ENCODE measurements around the gene UBE2E2. TPM values are rescaled to one million over a fixed set of nuclear protein-coding genes. Genes with fewer than 3 reads are reported as not detected.

The UBE2E2 gene
- total and polyA plus RNA-seq, 7 experiments from 2014 or later = 2.4 to 28.8 (median 15.3) TPM

GRCh38 chr3:23624305-23624704 lies 421.2 kb downstream of the UBE2E2 start:
- H3K4me1 Mint-ChIP-seq = no peaks in the 10 kb centered on the region
- ATAC-seq = no peak
- POLR2A ChIA-PET = no interaction called here

GRCh38 chr3:23626442-23626841 lies 423.3 kb downstream of the UBE2E2 start:
- intact Hi-C loops (cut with micrococcal nuclease) = no loop called here
- Histone ChIP-seq H3K27ac (ENCODE audit: low read depth, low read length) (no peak overlapping the region), H3K9me3 (ENCODE audit: control insufficient read depth in 2 of 3, low read length in 3 of 3) (no peaks in the 10 kb centered on the region), H3K27me3 (ENCODE audit: control insufficient read depth in 2 of 2, insufficient read depth in 2 of 2, low read length in 2 of 2) (no peaks in the 10 kb centered on the region), H3K36me3 (ENCODE audit: control insufficient read depth in 2 of 3, insufficient read depth in 3 of 3, low read length in 3 of 3) (no peaks in the 10 kb centered on the region), H3K4me3 (ENCODE audit: low read length) (no peak overlapping the region), H3K4me1 (ENCODE audit: control insufficient read depth in 2 of 2, insufficient read depth in 2 of 2, low read length in 2 of 2) (no peaks in the 10 kb centered on the region)
- H3K4me1 Mint-ChIP-seq = peaks cover 0 to 5% (median 0%) of the 10 kb centered on the region in 7 donors
- no peak for ATAC-seq
- CTCF ChIA-PET = no interaction called here
- H3K36me3 Mint-ChIP-seq = peaks cover 0 to 4% (median 3%) of the 10 kb centered on the region in 5 donors
- no peak overlapping the region for H3K27ac Mint-ChIP-seq
- no peak overlapping the region for H3K4me3 Mint-ChIP-seq
- H3K9me3 Mint-ChIP-seq = peaks cover 0 to 42% (median 12%) of the 10 kb centered on the region in 11 donors
- H3K27me3 Mint-ChIP-seq = peaks cover 0 to 20% (median 9%) of the 10 kb centered on the region in 5 donors
- no peak for DNase-seq
- POLR2A ChIA-PET = no interaction called here

More at GRCh38 chr3:23624305-23624704, 421.2 kb downstream of the UBE2E2 start:
- DNase-seq = no peak
- Histone ChIP-seq H3K27me3 (ENCODE audit: control insufficient read depth in 2 of 2, insufficient read depth in 2 of 2, low read length in 2 of 2) (no peaks in the 10 kb centered on the region), H3K4me3 (ENCODE audit: low read length) (no peak overlapping the region), H3K4me1 (ENCODE audit: control insufficient read depth in 2 of 2, insufficient read depth in 2 of 2, low read length in 2 of 2) (no peaks in the 10 kb centered on the region), H3K27ac (ENCODE audit: low read depth, low read length) (no peak overlapping the region), H3K9me3 (ENCODE audit: control insufficient read depth in 2 of 3, low read length in 3 of 3) (no peaks in the 10 kb centered on the region), H3K36me3 (ENCODE audit: control insufficient read depth in 2 of 3, insufficient read depth in 3 of 3, low read length in 3 of 3) (no peaks in the 10 kb centered on the region)
- Mint-ChIP-seq H3K27me3 (peaks cover 0 to 12% (median 3%) of the 10 kb centered on the region in 5 donors), H3K9me3 (peaks cover 0 to 51% (median 12%) of the 10 kb centered on the region in 11 donors), H3K27ac (no peak overlapping the region), H3K4me3 (no peak overlapping the region), H3K36me3 (peaks cover 0 to 7% (median 3%) of the 10 kb centered on the region in 5 donors)
- CTCF ChIA-PET = no interaction called here
- intact Hi-C loops (cut with micrococcal nuclease) = no loop called here

- peaks cover 0 to 15% (median 9%) of the 10 kb centered on the region in 5 donors for H3K27me3 Mint-ChIP-seq
- DNase-seq (no peak), ATAC-seq (no peak)
- H3K36me3 Mint-ChIP-seq = peaks cover 0 to 3% (median under 1%) of the 10 kb centered on the region in 5 donors
- Histone ChIP-seq H3K4me3 (ENCODE audit: low read length) (no peak overlapping the region), H3K27me3 (ENCODE audit: control insufficient read depth in 2 of 2, insufficient read depth in 2 of 2, low read length in 2 of 2) (no peaks in the 10 kb centered on the region), H3K27ac (ENCODE audit: low read depth, low read length) (no peak overlapping the region), H3K36me3 (ENCODE audit: control insufficient read depth in 2 of 3, insufficient read depth in 3 of 3, low read length in 3 of 3) (no peaks in the 10 kb centered on the region), H3K4me1 (ENCODE audit: control insufficient read depth in 2 of 2, insufficient read depth in 2 of 2, low read length in 2 of 2) (no peaks in the 10 kb centered on the region), H3K9me3 (ENCODE audit: control insufficient read depth in 2 of 3, low read length in 3 of 3) (no peaks in the 10 kb centered on the region)
- no peak overlapping the region for H3K27ac Mint-ChIP-seq
- H3K4me1 Mint-ChIP-seq = peaks cover 0 to 5% (median 0%) of the 10 kb centered on the region in 7 donors
- intact Hi-C loops (cut with micrococcal nuclease) = no loop called here
- POLR2A ChIA-PET = no interaction called here
- peaks cover 0 to 26% (median 8%) of the 10 kb centered on the region in 11 donors for H3K9me3 Mint-ChIP-seq
- H3K4me3 Mint-ChIP-seq = no peak overlapping the region
- CTCF ChIA-PET = no interaction called here
These were observed 426.2 kb downstream of the UBE2E2 start for GRCh38 chr3:23629181-23629894.

- no peak overlapping the region for H3K4me3 Mint-ChIP-seq
These were observed 430.3 kb downstream of the UBE2E2 start for GRCh38 chr3:23633261-23633960.

GRCh38 chr3:23637339-23637738 lies 434.2 kb downstream of the UBE2E2 start:
- H3K27me3 Mint-ChIP-seq = peaks cover 0 to 4% (median 0%) of the 10 kb centered on the region in 5 donors
- no peak overlapping the region for H3K4me3 ChIP-seq (ENCODE audit: low read length)
- no peak overlapping the region for H3K4me3 Mint-ChIP-seq
- H3K27me3 ChIP-seq (ENCODE audit: control insufficient read depth in 2 of 2, insufficient read depth in 2 of 2, low read length in 2 of 2) = no peaks in the 10 kb centered on the region
- intact Hi-C loops (cut with micrococcal nuclease) = no loop called here
- no peaks in the 10 kb centered on the region for H3K36me3 ChIP-seq (ENCODE audit: control insufficient read depth in 2 of 3, insufficient read depth in 3 of 3, low read length in 3 of 3)
- no peak overlapping the region for H3K27ac Mint-ChIP-seq
- no peaks in the 10 kb centered on the region for H3K36me3 Mint-ChIP-seq
- H3K4me1 Mint-ChIP-seq = peaks cover 0 to 3% (median 0%) of the 10 kb centered on the region in 7 donors
- no peaks in the 10 kb centered on the region for H3K9me3 ChIP-seq (ENCODE audit: control insufficient read depth in 2 of 3, low read length in 3 of 3)
- H3K9me3 Mint-ChIP-seq = peaks cover 0 to 2% (median 0%) of the 10 kb centered on the region in 11 donors
- H3K4me1 ChIP-seq (ENCODE audit: control insufficient read depth in 2 of 2, insufficient read depth in 2 of 2, low read length in 2 of 2) = no peaks in the 10 kb centered on the region
- ATAC-seq (no peak), DNase-seq (no peak)
- ChIA-PET POLR2A (no interaction called here), CTCF (no interaction called here)
- H3K27ac ChIP-seq (ENCODE audit: low read depth, low read length) = no peak overlapping the region

More at GRCh38 chr3:23633261-23633960, 430.3 kb downstream of the UBE2E2 start:
- Mint-ChIP-seq H3K36me3 (peaks cover 0 to 3% (median 0%) of the 10 kb centered on the region in 5 donors), H3K9me3 (peaks cover 0 to 4% (median 0%) of the 10 kb centered on the region in 11 donors), H3K4me1 (peaks cover 0 to 5% (median 0%) of the 10 kb centered on the region in 7 donors), H3K27ac (no peak overlapping the region), H3K27me3 (peaks cover 0 to 13% (median 2%) of the 10 kb centered on the region in 5 donors)
- no peaks in the 10 kb centered on the region for H3K4me1 ChIP-seq (ENCODE audit: control insufficient read depth in 2 of 2, insufficient read depth in 2 of 2, low read length in 2 of 2)
- intact Hi-C loops (cut with micrococcal nuclease) = no loop called here
- CTCF ChIA-PET = no interaction called here
- ATAC-seq = no peak
- H3K27me3 ChIP-seq (ENCODE audit: control insufficient read depth in 2 of 2, insufficient read depth in 2 of 2, low read length in 2 of 2) = no peaks in the 10 kb centered on the region
- no peak overlapping the region for H3K4me3 ChIP-seq (ENCODE audit: low read length)
- H3K9me3 ChIP-seq (ENCODE audit: control insufficient read depth in 2 of 3, low read length in 3 of 3) = no peaks in the 10 kb centered on the region
- H3K27ac ChIP-seq (ENCODE audit: low read depth, low read length) = no peak overlapping the region
- no peak for DNase-seq
- POLR2A ChIA-PET = no interaction called here
- no peaks in the 10 kb centered on the region for H3K36me3 ChIP-seq (ENCODE audit: control insufficient read depth in 2 of 3, insufficient read depth in 3 of 3, low read length in 3 of 3)

- Histone ChIP-seq H3K27ac (ENCODE audit: low read depth, low read length) (no peak overlapping the region), H3K36me3 (ENCODE audit: control insufficient read depth in 2 of 3, insufficient read depth in 3 of 3, low read length in 3 of 3) (no peaks in the 10 kb centered on the region), H3K9me3 (ENCODE audit: control insufficient read depth in 2 of 3, low read length in 3 of 3) (no peaks in the 10 kb centered on the region), H3K27me3 (ENCODE audit: control insufficient read depth in 2 of 2, insufficient read depth in 2 of 2, low read length in 2 of 2) (no peaks in the 10 kb centered on the region), H3K4me3 (ENCODE audit: low read length) (no peak overlapping the region), H3K4me1 (ENCODE audit: control insufficient read depth in 2 of 2, insufficient read depth in 2 of 2, low read length in 2 of 2) (no peaks in the 10 kb centered on the region)
- ATAC-seq (no peak), DNase-seq (no peak)
- POLR2A ChIA-PET = no interaction called here
- Mint-ChIP-seq H3K27me3 (peaks cover 0 to 4% (median 0%) of the 10 kb centered on the region in 5 donors), H3K4me1 (peaks cover 0 to 3% (median 0%) of the 10 kb centered on the region in 7 donors), H3K4me3 (no peak overlapping the region), H3K27ac (no peak overlapping the region), H3K36me3 (peaks cover 0 to 3% (median 0%) of the 10 kb centered on the region in 5 donors), H3K9me3 (peaks cover 0 to 4% (median 0%) of the 10 kb centered on the region in 11 donors)
- intact Hi-C loops (cut with micrococcal nuclease) = no loop called here
- CTCF ChIA-PET = no interaction called here
These were observed 437.5 kb downstream of the UBE2E2 start for GRCh38 chr3:23640471-23641146.
